A673 (cell line): Measurements from ENCODE around the gene TTC39A. TPM values are rescaled to one million over a fixed set of nuclear protein-coding genes. Genes with fewer than 3 reads are reported as not detected.
A peak's percentile ranks its signal among the peaks of the same experiment; 100 is the strongest.

Source experiments
- BruUV-seq: library from RNA; stranded (reverse); fragments of 400-500 nt; replicated peaks from 2 replicates; lab custom pipeline; 2021; lab: Mats Ljungman, UMichigan
- CTCF ChIA-PET: fragments of 300-600 bp; sonication (Branson Sonifier 250); formaldehyde crosslinking; loops from one replicate; lab custom pipeline; 2022; ENCODE audit warnings: antibody characterized with exemption; lab: Charles Lee
- POLR2A ChIA-PET: fragments of 300-600 bp; sonication (Branson Sonifier 250); formaldehyde crosslinking; loops from one replicate; lab custom pipeline; 2022; ENCODE audit warnings: antibody characterized with exemption; ENCODE audit not compliant: low non-redundant PET; lab: Charles Lee
- DNase-seq: peaks from one replicate; pipeline ENCODE4 v3.0.0-alpha.2; 2015; ENCODE audit warnings: low spot score
- H3K27ac ChIP-seq: fragments of 200-600 bp; sonication (generic); 2 replicates; pipeline ENCODE4 v1.5.1; 2016; ENCODE audit warnings: mixed run types, low read depth, mild to moderate bottlenecking, mixed read lengths, antibody characterized with exemption, low read length; ENCODE audit not compliant: poor library complexity, severe bottlenecking
- H3K27me3 ChIP-seq: fragments of 200-600 bp; sonication (generic); replicated peaks from 2 replicates; pipeline ENCODE4 v1.6.1; 2017; ENCODE audit warnings: mixed run types, low read depth, mild to moderate bottlenecking, mixed read lengths, antibody characterized with exemption, low read length; ENCODE audit not compliant: insufficient read depth, poor library complexity
- H3K36me3 ChIP-seq: fragments of 200-600 bp; sonication (generic); 2 replicates; pipeline ENCODE4 v1.6.1; 2016; ENCODE audit warnings: mixed run types, mild to moderate bottlenecking, mixed read lengths, antibody characterized with exemption, low read length; ENCODE audit not compliant: insufficient read depth, poor library complexity, severe bottlenecking
- H3K4me1 ChIP-seq: fragments of 200-600 bp; sonication (generic); 2 replicates; pipeline ENCODE4 v1.6.1; 2017; ENCODE audit warnings: mixed run types, mild to moderate bottlenecking, mixed read lengths, antibody characterized with exemption, low read length; ENCODE audit not compliant: insufficient read depth, poor library complexity, severe bottlenecking
- H3K4me3 ChIP-seq: fragments of 200-600 bp; sonication (generic); 2 replicates; pipeline ENCODE4 v1.5.1; 2016; ENCODE audit warnings: low read depth, mixed run types, mild to moderate bottlenecking, mixed read lengths, low read length; ENCODE audit not compliant: poor library complexity, severe bottlenecking
- H3K9me3 ChIP-seq: fragments of 200-600 bp; sonication (generic); 2 replicates; pipeline ENCODE4 v1.6.1; 2016; ENCODE audit warnings: mixed run types, low read depth, mild to moderate bottlenecking, mixed read lengths, antibody characterized with exemption, low read length; ENCODE audit not compliant: poor library complexity, severe bottlenecking
- CTCF ChIP-seq: fragments of 300-800, 200-600 bp; sonication (generic); conservative IDR thresholded peaks from 2 replicates; pipeline ENCODE4 v1.5.1; 2017; ENCODE audit warnings: low read depth, mild to moderate bottlenecking, antibody characterized with exemption, low read length, moderate library complexity, mixed read lengths
- EZH2 ChIP-seq: fragments of 200-600 bp; sonication (generic); IDR thresholded peaks from 2 replicates; pipeline ENCODE4 v1.6.1; 2017; ENCODE audit warnings: borderline replicate concordance, low read depth, mild to moderate bottlenecking, mixed read lengths, antibody characterized with exemption, low read length; ENCODE audit not compliant: poor library complexity, severe bottlenecking
- intact Hi-C: fragments of 100-400 bp; cut with micrococcal nuclease; formaldehyde crosslinking; loops from one replicate; pipeline ENCODE4 v1.10.0; 2022; ENCODE audit not compliant: unreplicated experiment
- total RNA-seq: library from RNA; stranded (reverse); gene quantifications from 2 replicates; pipeline ENCODE4 v1.2.3, GENCODE V29; 2021

The TTC39A gene
- total RNA-seq, 1 experiment from 2014 or later, result 3.1 TPM

DNA sequence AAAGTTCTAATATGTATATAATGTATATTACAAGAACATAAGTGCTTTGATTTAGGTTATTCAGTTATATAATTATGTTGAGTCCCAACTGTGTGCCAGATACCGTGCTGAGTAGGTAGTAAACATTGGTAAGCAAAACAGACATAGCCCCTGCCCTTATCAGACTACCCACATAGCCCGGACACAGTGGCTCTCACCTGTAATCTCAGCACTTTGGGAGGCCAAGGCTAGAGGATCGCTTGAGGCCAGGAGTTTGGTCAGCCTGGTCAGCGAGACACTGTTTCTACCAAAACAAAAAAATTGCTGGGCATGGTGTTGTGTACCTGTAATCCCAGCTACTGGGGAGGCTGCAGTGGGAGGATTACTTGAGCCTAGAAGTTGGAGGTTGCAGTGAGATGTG lies 63.6 kb downstream of the TTC39A start:
- CTCF ChIA-PET, result no interaction called here
- Histone ChIP-seq H3K4me1 (peaks cover 34% of the 10 kb centered on the region), H3K4me3 (no peak overlapping the region), H3K27ac (no peak overlapping the region), H3K27me3 (no peaks in the 10 kb centered on the region), H3K9me3 (no peaks in the 10 kb centered on the region), H3K36me3 (peaks cover 8% of the 10 kb centered on the region)
- POLR2A ChIA-PET, result no interaction called here
- intact Hi-C loops, result no loop called here
- no peak for DNase-seq
- TF ChIP-seq EZH2 (no peak), CTCF (no peak)
- no TSS peak for BruUV-seq

DNA sequence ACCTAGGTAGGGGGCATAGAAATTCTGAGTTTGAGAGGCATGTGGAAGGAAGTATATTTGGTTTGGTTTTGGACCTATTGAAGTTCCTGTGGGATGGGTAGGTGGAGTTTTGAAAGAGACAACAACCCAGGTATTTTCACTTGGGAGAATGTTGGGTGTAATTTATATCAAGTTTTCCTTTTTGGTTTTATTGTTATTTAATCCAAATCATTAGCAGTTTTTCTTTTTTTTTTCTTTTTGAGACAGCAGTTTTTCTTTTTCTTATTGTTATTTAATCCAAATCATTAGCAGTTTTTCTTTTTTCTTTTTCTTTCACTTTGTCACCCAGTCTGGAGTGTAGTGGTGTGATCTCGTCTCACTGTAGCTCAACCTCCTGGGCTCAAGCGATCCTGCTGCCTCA lies 64.2 kb downstream of the TTC39A start:
- Histone ChIP-seq H3K36me3 (peaks cover 2% of the 10 kb centered on the region), H3K27ac (no peak overlapping the region), H3K4me3 (no peak overlapping the region), H3K27me3 (no peaks in the 10 kb centered on the region), H3K4me1 (peaks cover 32% of the 10 kb centered on the region), H3K9me3 (no peaks in the 10 kb centered on the region)
- BruUV-seq, result no TSS peak
- POLR2A ChIA-PET, result no interaction called here
- DNase-seq, result no peak
- CTCF ChIA-PET, result no interaction called here
- intact Hi-C loops, result no loop called here
- TF ChIP-seq CTCF, result no peak
- TF ChIP-seq EZH2, result no peak

GRCh38 chr1:51265618-51266017 lies 64.7 kb downstream of the TTC39A start:
- DNase-seq, result peak; percentile 24
- ChIA-PET POLR2A (no interaction called here), CTCF (no interaction called here)
- H3K4me3 ChIP-seq, result no peak overlapping the region
- no TSS peak for BruUV-seq
- no peaks in the 10 kb centered on the region for H3K9me3 ChIP-seq
- intact Hi-C loops, result no loop called here
- no peaks in the 10 kb centered on the region for H3K36me3 ChIP-seq
- H3K27me3 ChIP-seq, result no peaks in the 10 kb centered on the region
- no peak overlapping the region for H3K27ac ChIP-seq
- peaks cover 26% of the 10 kb centered on the region for H3K4me1 ChIP-seq
- TF ChIP-seq CTCF, result no peak
- TF ChIP-seq EZH2, result no peak
